NT2/D1 (cell line): Measurements from ENCODE around the gene AMBRA1.
A peak's percentile ranks its signal among the peaks of the same experiment; 100 is the strongest.

Experiments used
- DNase-seq: peaks from one replicate; pipeline ENCODE4 v3.0.0-alpha.2; 2011; ENCODE audit warnings: low read depth, low spot score
- H3K27me3 ChIP-seq: 2 replicates; pipeline ENCODE4 v1.6.0; 2011; ENCODE audit warnings: mild to moderate bottlenecking; ENCODE audit not compliant: insufficient read length, insufficient read depth
- H3K36me3 ChIP-seq: 2 replicates; pipeline ENCODE4 v1.6.1; 2011; ENCODE audit warnings: mild to moderate bottlenecking, low read length, mixed read lengths; ENCODE audit not compliant: insufficient read depth, insufficient read length
- H3K4me1 ChIP-seq: 2 replicates; pipeline ENCODE4 v1.5.1; 2011; ENCODE audit not compliant: insufficient read depth, insufficient read length
- H3K4me3 ChIP-seq: 2 replicates; pipeline ENCODE4 v1.5.1; 2011; ENCODE audit warnings: low read depth; ENCODE audit not compliant: insufficient read length
- H3K9ac ChIP-seq: 2 replicates; pipeline ENCODE4 v1.6.0; 2011; ENCODE audit warnings: low read depth; ENCODE audit not compliant: insufficient read length
- H3K9me3 ChIP-seq: 2 replicates; pipeline ENCODE4 v1.5.1; 2011; ENCODE audit warnings: mild to moderate bottlenecking, low read length; ENCODE audit not compliant: insufficient read depth
- SUZ12 ChIP-seq: IDR thresholded peaks from 2 replicates; pipeline ENCODE4 v1.6.1; 2011; ENCODE audit not compliant: insufficient read length, insufficient read depth; ENCODE audit errors: extremely low read depth
- YY1 ChIP-seq: IDR thresholded peaks from 2 replicates; pipeline ENCODE4 v1.6.1; 2011; ENCODE audit not compliant: insufficient read length, insufficient read depth
- ZNF274 ChIP-seq: IDR thresholded peaks from 2 replicates; pipeline ENCODE4 v1.6.1; 2011; ENCODE audit warnings: mild to moderate bottlenecking, low read depth, low read length

AMBRA1 gene

DNA sequence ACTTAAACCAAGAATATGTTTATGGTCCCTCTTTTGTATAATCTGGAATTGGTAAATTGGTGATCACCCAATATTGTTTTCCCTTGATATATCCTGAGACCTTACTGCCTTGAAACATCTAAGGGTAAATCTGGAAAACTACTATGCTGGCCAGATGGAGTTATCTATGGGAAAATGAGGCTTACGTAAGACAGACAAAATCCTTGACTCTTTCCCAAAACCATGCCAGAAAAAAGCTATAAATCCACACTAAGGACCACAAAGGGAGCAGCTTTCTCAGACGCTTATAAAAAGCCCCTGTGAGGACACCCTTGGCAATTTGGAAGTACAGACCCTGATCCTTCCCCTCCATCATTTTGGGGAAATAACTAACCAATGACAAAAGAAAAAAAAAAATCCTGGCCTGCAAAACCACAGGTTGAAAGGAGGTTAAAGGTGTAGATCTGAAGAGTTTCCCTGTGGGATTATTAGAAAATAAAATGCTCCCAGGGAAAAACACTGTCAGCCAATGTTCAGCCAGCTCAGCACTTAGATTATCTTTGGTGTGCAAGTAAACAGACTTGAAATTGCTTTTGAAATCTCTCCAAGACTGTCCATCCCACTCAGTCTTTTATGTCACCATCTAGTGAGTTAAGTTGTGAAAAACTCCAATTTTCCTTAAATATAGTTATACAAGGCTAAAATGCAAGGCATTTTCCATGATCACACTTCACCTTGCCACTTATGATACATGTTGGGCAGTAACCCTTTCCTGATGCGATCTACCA lies 6.6 kb upstream of the AMBRA1 start:
- Histone ChIP-seq H3K4me1 (no peaks in the 10 kb centered on the region), H3K27me3 (no peaks in the 10 kb centered on the region), H3K9me3 (no peaks in the 10 kb centered on the region), H3K4me3 (no peak overlapping the region), H3K9ac (no peak overlapping the region), H3K36me3 (peaks cover 11% of the 10 kb centered on the region)
- no peak for DNase-seq
- no peak for TF ChIP-seq ZNF274
- no peak for TF ChIP-seq YY1
- no peak for TF ChIP-seq SUZ12

DNA sequence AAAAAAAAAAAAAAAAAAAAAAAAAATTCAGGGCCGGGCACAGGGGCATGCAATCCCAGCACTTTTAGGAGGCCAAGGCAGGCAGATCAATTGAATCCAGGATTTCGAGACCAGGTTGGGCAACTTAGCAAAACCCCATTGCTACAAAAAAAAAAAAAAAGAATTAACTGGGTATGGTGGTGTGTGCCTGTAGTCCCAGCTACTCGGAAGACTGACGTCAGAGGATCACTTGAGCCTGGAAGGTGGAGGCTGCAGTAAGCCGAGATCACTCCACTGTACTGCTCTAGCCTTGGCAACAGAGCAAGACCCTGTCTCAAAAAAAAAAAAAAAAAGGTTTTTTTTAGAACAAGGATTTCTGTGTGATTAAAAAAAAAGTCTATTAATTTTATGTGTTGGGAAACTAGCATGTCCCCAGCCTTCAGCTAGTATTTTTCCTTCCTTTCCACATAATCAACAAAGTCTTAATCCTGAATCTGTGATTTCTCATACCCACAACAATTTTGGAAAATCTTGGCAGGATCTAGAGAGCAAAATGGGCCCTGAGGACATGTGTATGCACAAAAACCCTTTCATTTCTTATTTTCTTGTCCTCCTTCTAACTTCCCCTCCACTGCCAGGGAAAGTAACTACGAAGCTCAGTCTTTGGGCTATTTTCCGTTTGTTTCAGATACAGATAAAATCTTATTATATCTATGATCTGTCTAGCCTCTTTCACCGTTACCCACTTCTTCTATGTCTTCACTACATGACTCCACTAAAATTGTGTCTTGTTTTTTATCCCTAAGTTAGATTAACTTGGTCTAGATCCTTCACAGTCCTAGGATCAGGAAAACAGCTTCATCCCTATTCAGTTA lies 5.7 kb upstream of the AMBRA1 start:
- Histone ChIP-seq H3K9ac (no peak overlapping the region), H3K27me3 (no peaks in the 10 kb centered on the region), H3K4me1 (no peaks in the 10 kb centered on the region), H3K36me3 (peaks cover 11% of the 10 kb centered on the region), H3K9me3 (no peaks in the 10 kb centered on the region), H3K4me3 (no peak overlapping the region)
- no peak for TF ChIP-seq YY1
- DNase-seq, result no peak

DNA sequence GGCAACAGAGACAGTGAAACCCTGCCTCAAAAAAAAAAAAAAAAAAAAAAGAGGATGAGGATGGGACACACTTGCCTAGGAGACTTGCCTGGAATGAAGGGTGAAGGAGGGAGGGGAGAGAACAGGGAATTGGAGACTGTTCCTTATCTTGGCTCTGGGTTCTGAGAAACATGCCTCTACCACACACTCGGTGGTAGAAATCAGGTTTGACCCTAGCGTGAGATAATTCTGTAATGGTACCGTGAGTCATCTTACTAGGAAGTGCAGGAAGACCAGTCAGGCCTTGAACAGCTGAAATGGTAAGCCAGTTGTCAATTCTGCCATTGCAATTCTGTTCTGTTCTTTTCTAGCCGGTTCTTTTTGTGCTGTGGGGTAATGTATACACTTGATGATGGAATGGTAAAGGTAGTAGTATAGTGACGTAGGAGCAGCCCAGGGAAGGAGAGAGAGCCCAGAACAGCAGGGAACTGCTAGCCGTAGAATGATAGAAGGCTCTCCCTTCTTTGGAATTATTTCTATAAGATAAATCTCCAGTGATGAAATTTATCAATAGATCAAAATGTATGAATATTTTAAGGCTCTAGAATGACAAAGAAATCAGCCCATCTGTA lies 3.9 kb upstream of the AMBRA1 start:
- Histone ChIP-seq H3K9ac (no peak overlapping the region), H3K36me3 (no peaks in the 10 kb centered on the region), H3K27me3 (no peaks in the 10 kb centered on the region), H3K4me3 (no peak overlapping the region), H3K4me1 (no peaks in the 10 kb centered on the region), H3K9me3 (no peaks in the 10 kb centered on the region)
- TF ChIP-seq ZNF274, result no peak
- no peak for TF ChIP-seq YY1
- no peak for TF ChIP-seq SUZ12
- no peak for DNase-seq

DNA sequence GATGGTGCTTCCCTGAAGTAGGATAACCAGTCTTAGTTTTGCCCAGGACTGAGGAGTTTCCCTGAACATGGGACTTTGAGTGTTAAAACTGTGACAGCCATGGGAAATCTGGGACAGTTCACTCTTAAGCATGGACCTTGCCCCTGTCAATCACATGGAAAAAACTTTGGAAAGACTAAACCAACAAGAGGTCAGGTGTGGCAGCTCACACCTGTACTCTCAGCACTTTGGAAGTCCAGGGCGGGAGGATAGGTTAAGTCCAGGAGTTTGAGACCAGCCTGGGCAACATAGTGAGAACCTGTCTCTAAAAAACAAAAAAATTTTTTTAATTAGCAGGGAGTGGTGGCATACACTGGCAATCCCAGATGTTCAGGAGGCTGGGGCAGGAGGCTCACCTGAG lies 3.3 kb upstream of the AMBRA1 start:
- TF ChIP-seq SUZ12, result no peak
- no peak for TF ChIP-seq ZNF274
- no peak for TF ChIP-seq YY1
- Histone ChIP-seq H3K4me3 (no peak overlapping the region), H3K27me3 (no peaks in the 10 kb centered on the region), H3K36me3 (no peaks in the 10 kb centered on the region), H3K9ac (no peak overlapping the region), H3K9me3 (no peaks in the 10 kb centered on the region), H3K4me1 (no peaks in the 10 kb centered on the region)
- DNase-seq, result no peak

DNA sequence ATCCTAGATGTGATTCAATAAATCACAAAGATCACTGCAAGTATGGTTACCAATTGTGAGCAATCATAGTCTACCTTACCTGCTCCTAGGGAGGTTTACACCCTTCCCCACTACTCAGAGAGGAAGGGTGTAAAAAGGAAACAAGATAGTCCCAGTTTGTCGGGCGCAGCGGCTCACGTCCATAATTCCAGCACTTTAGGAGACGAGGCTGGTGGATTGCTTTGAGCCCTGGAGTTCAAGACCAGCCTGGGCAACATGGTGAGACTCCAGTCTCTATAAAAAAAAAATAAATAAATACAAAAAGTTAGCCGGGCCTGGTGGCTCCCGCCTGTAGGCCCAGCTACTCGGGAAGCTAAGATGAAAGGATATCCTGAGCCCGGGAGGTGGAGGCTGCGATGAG lies 962 bp upstream of the AMBRA1 start:
- no peaks in the 10 kb centered on the region for H3K4me1 ChIP-seq
- no peak for DNase-seq
- H3K4me3 ChIP-seq, result no peak overlapping the region
- H3K36me3 ChIP-seq, result no peaks in the 10 kb centered on the region
- H3K9me3 ChIP-seq, result no peaks in the 10 kb centered on the region
- H3K9ac ChIP-seq, result no peak overlapping the region
- TF ChIP-seq SUZ12 (no peak), YY1 (no peak), ZNF274 (no peak)
- no peaks in the 10 kb centered on the region for H3K27me3 ChIP-seq

DNA sequence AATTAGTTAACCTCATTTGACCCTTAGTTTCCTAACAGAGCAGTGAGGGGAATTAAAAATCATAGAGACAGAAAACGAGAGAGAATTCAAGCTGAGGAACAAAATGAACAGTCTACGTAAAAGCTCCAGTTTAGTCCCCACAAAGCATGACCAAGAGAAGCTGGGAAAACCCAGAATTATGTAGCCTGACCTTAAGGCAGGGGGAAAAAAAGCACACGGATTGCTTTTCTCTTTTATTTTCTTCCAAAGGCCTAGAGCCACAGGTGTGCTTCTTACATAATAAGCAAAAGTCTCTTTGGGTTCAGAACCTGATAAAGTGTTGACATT lies 514 bp upstream of the AMBRA1 start:
- H3K4me3 ChIP-seq, result peak overlapping the region; percentile 89
- peak overlapping the region; percentile 37 for H3K9ac ChIP-seq
- H3K36me3 ChIP-seq, result no peaks in the 10 kb centered on the region
- H3K27me3 ChIP-seq, result no peaks in the 10 kb centered on the region
- H3K9me3 ChIP-seq, result no peaks in the 10 kb centered on the region
- TF ChIP-seq ZNF274 (no peak), SUZ12 (no peak), YY1 (no peak)
- no peaks in the 10 kb centered on the region for H3K4me1 ChIP-seq
- DNase-seq, result no peak
